NCI-H345 treated with DMSO at 0.1 percent for 48 hours (cell line): ENCODE results near the gene NCDN.
"Not testable (repeated sequence)": the region's sequence is repeated elsewhere in the genome, so short reads cannot be mapped to it uniquely, and the experiment has no call there.

Experiments
- DNase-seq: peaks from one replicate; lab custom pipeline; 2025; ENCODE audit not compliant: unreplicated experiment; lab: John Stamatoyannopoulos, UW

The NCDN gene

GRCh38 chr1:35568975-35569395, 11.4 kb downstream of the NCDN start:
- DNase-seq: peak; percentile 79

- no peak for DNase-seq
Measured at GRCh38 chr1:35569936-35570335, 12.3 kb downstream of the NCDN start.

GRCh38 chr1:35570589-35571137, 13.1 kb downstream of the NCDN start:
- no peak for DNase-seq

GRCh38 chr1:35571263-35571662, 13.7 kb downstream of the NCDN start:
- DNase-seq: no peak

GRCh38 chr1:35572296-35572695, 14.7 kb downstream of the NCDN start:
- DNase-seq: no peak

GRCh38 chr1:35573198-35574124, 15.9 kb downstream of the NCDN start, which contains the start of gene TFAP2E:
Gene TFAP2E, plus strand, starts transcription at chr1:35573314. Its CDS starts 264 bp downstream, at chr1:35573578.
- DNase-seq: peak; percentile 26

GRCh38 chr1:35574125-35574654, 16.6 kb downstream of the NCDN start:
- no peak for DNase-seq

- no peak for DNase-seq
Measured at GRCh38 chr1:35574655-35575415, 17.2 kb downstream of the NCDN start.

- DNase-seq: no peak
Measured at GRCh38 chr1:35575416-35575958, 17.9 kb downstream of the NCDN start.

- no peak for DNase-seq
Measured at GRCh38 chr1:35576061-35576765, 18.6 kb downstream of the NCDN start.

- DNase-seq: not testable (repeated sequence)
Measured at GRCh38 chr1:35576766-35577070, 19.1 kb downstream of the NCDN start.

- DNase-seq: no peak
Measured at GRCh38 chr1:35577071-35577998, 19.7 kb downstream of the NCDN start.

GRCh38 chr1:35580949-35581388, 23.4 kb downstream of the NCDN start:
- DNase-seq: no peak

GRCh38 chr1:35581621-35582020, 24.0 kb downstream of the NCDN start:
- not testable (repeated sequence) for DNase-seq

- no peak for DNase-seq
Measured at GRCh38 chr1:35585281-35585680, 27.7 kb downstream of the NCDN start.

GRCh38 chr1:35585805-35586204, 28.2 kb downstream of the NCDN start:
- not testable (repeated sequence) for DNase-seq

GRCh38 chr1:35586808-35587207, 29.2 kb downstream of the NCDN start:
- no peak for DNase-seq

GRCh38 chr1:35587736-35588135, 30.1 kb downstream of the NCDN start:
- DNase-seq: no peak

GRCh38 chr1:35588197-35588910, 30.8 kb downstream of the NCDN start:
- no peak for DNase-seq
